Measurements from ENCODE around the gene KDM1B. TPM values are rescaled to one million over a fixed set of nuclear protein-coding genes. Genes with fewer than 3 reads are reported as not detected.

The KDM1B gene
- total and polyA plus RNA-seq, 2 of the 8 experiments (the other 6 are each of a cell fraction or from before 2014, with no cell fraction given), result 3.7 to 7.5 TPM

- H2AFZ ChIP-seq (ENCODE audit: low read length), result no peak overlapping the region
- H3K56ac ChIP-seq (replicated peaks; ENCODE audit: insufficient read length, low read depth, low read length), result no peak overlapping the region
- H4K91ac ChIP-seq (replicated peaks; ENCODE audit: insufficient read length, low read length), result no peak overlapping the region
- H3K27ac ChIP-seq (ENCODE audit: low read depth, low read length), result no peak overlapping the region
- POLR2A ChIA-PET (ENCODE audit: partially characterized antibody), result interaction anchor here (0.7 to 1.5 kb wide), 2 partner anchors 21 to 167 kb away, joined by 3 to 5 read pairs; no protein-coding TSS in a partner anchor
- H3K79me2 ChIP-seq (ENCODE audit: control insufficient read depth in 1 of 2, insufficient read depth in 2 of 2, low read length in 2 of 2), result peaks cover 50 to 64% of the 10 kb centered on the region in 2 experiments
- no peak overlapping the region for H4K8ac ChIP-seq (ENCODE audit: extremely low read depth, insufficient read depth, low read length)
- peaks cover under 1 to 45% (median 3%) of the 10 kb centered on the region in 4 experiments; a peak in 4 of 8 replicates for H3K36me3 ChIP-seq (ENCODE audit: control insufficient read depth in 2 of 4, insufficient read depth in 4 of 4, low read length in 3 of 4)
- no peak overlapping the region for H3K4ac ChIP-seq (replicated peaks; ENCODE audit: insufficient read length, low read depth, low read length)
- no peak overlapping the region for H4K5ac ChIP-seq (ENCODE audit: insufficient read length, low read depth, low read length)
- WGBS, 2 experiments (ENCODE audit: extremely low coverage in 1 of 2, insufficient coverage in 1 of 2, insufficient read length in 1 of 2, insufficient replicate concordance in 2 of 2, low coverage in 1 of 2, low lambda C conversion rate in 2 of 2, missing lambda C conversion rate in 1 of 2), result 10% methylated on average over 18 of the region's 18 CpGs; no CpG with 5 or more reads in 1 of the 2 experiments
- H2AK5ac ChIP-seq (ENCODE audit: low read depth, low read length), result no peak overlapping the region
- peaks cover 16 to 19% of the 10 kb centered on the region in 2 experiments for H4K20me1 ChIP-seq (replicated peaks in 1 of 2; ENCODE audit: control insufficient read depth in 1 of 2, insufficient read depth in 2 of 2, low read length in 2 of 2)
- H3K9me3 ChIP-seq (ENCODE audit: insufficient read depth in 2 of 2, low read depth in 1 of 2, low read length in 1 of 2), result no peaks in the 10 kb centered on the region
- peaks cover 5 to 22% (median 10%) of the 10 kb centered on the region in 4 experiments for H3K4me1 ChIP-seq (replicated peaks in 1 of 4; ENCODE audit: control insufficient read depth in 3 of 4, insufficient read depth in 4 of 4, low read length in 3 of 4)
- H2BK120ac ChIP-seq (replicated peaks; ENCODE audit: low read depth, low read length), result no peak overlapping the region
- H3K18ac ChIP-seq (ENCODE audit: extremely low read depth, low read length), result no peak overlapping the region; the same call in 1 of the 2 replicates
- no peak overlapping the region for H3K23ac ChIP-seq (ENCODE audit: insufficient read length)
- peak overlapping the region; percentile 79 to 98 (median 97) for H3K9ac ChIP-seq (replicated peaks in 1 of 4; ENCODE audit: extremely low read depth in 1 of 4, low read depth in 3 of 4, low read length in 3 of 4)
- H3K4me3 ChIP-seq (ENCODE audit: extremely low read depth in 1 of 4, insufficient read depth in 2 of 4, low read depth in 3 of 4, low read length in 4 of 4), result peak overlapping the region; percentile 88 to 98 (median 95)
- FAIRE-seq, result no peak
- no peak for DNase-seq (ENCODE audit: low read depth in 1 of 2, low spot score in 2 of 2)
- TF ChIP-seq E2F6 (IDR thresholded peaks at IDR 0.05) (no peak), MAX (IDR thresholded peaks at IDR 0.05) (no peak), SAP30 (IDR thresholded peaks at IDR 0.05; ENCODE audit: insufficient read depth, insufficient replicate concordance, low read length) (peak; percentile 34), CHD1 (IDR thresholded peaks at IDR 0.05; ENCODE audit: low read depth, low read length) (no peak), SP1 (IDR thresholded peaks at IDR 0.05; ENCODE audit: low read depth, low read length) (no peak)
- H3K4me2 ChIP-seq (ENCODE audit: insufficient read depth in 1 of 2, low read depth in 2 of 2, low read length in 2 of 2), result peak overlapping the region; percentile 73 to 82
- CTCF ChIA-PET (ENCODE audit: partially characterized antibody), result interaction anchor here (1.3 kb wide), 1 partner anchor 12 kb away, joined by 3 read pairs; no protein-coding TSS in a partner anchor
- H3K79me1 ChIP-seq (ENCODE audit: low read depth, low read length), result no peaks in the 10 kb centered on the region; the same call in 1 of the 2 replicates
- H2BK20ac ChIP-seq (ENCODE audit: low read length), result no peak overlapping the region
- H3K27me3 ChIP-seq (replicated peaks in 1 of 4; ENCODE audit: control insufficient read depth in 3 of 4, extremely low read depth in 1 of 4, insufficient read depth in 3 of 4, low read length in 3 of 4), result no peaks in the 10 kb centered on the region; a peak in 1 of 7 replicates
- H2BK15ac ChIP-seq (ENCODE audit: low read length), result no peak overlapping the region
- peaks cover 13% of the 10 kb centered on the region for H3K23me2 ChIP-seq (ENCODE audit: low read depth, low read length)
- H2BK5ac ChIP-seq (ENCODE audit: low read depth, low read length), result no peak overlapping the region
- H3K14ac ChIP-seq (ENCODE audit: insufficient read length), result no peak overlapping the region
- no peak overlapping the region for H2BK12ac ChIP-seq (ENCODE audit: low read depth, low read length)
These were observed 107.6 kb downstream of the KDM1B start for GRCh38 chr6:18262702-18263417.
